B cell (primary cell): ENCODE data around the gene KCNJ18.
"Not testable (repeated sequence)": the region's sequence is repeated elsewhere in the genome, so short reads cannot be mapped to it uniquely, and the experiment has no call there.

ENCODE experiments used
- EZH2 ChIP-seq: IDR thresholded peaks from 2 replicates; pipeline ENCODE4 v1.6.1; 2012; ENCODE audit warnings: borderline replicate concordance, low read depth, mild to moderate bottlenecking, moderate library complexity, low read length; ENCODE audit not compliant: insufficient read depth, poor library complexity, severe bottlenecking
- TF ChIP-seq, protein P1 (sequence below): fragments of 200-600 bp; IDR thresholded peaks from one replicate; pipeline ENCODE4 v1.8.0; 2022; ENCODE audit warnings: antibody characterized with exemption, mild to moderate bottlenecking

DNA sequence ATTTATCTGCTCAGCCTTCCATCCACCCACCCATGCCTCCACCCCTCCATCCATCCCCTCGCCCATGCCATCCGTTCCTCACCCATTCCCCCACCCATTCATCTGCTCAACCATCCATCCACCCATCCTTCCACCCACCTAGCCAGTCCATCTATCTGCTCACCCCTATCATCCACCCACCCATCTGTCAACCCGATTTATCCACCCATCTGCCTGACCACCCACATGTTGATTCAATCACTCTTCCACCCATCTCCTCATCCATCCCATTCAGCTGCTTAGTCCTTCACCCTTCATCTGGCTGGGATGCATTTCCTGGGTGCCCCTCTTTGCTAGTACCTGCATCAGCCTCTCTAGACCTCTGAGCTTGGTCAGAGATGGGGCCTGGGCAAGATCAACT is 3.9 kb downstream of the KCNJ18 start:
- TF ChIP-seq EZH2 = not testable (repeated sequence)
- TF ChIP-seq, protein P1, sequence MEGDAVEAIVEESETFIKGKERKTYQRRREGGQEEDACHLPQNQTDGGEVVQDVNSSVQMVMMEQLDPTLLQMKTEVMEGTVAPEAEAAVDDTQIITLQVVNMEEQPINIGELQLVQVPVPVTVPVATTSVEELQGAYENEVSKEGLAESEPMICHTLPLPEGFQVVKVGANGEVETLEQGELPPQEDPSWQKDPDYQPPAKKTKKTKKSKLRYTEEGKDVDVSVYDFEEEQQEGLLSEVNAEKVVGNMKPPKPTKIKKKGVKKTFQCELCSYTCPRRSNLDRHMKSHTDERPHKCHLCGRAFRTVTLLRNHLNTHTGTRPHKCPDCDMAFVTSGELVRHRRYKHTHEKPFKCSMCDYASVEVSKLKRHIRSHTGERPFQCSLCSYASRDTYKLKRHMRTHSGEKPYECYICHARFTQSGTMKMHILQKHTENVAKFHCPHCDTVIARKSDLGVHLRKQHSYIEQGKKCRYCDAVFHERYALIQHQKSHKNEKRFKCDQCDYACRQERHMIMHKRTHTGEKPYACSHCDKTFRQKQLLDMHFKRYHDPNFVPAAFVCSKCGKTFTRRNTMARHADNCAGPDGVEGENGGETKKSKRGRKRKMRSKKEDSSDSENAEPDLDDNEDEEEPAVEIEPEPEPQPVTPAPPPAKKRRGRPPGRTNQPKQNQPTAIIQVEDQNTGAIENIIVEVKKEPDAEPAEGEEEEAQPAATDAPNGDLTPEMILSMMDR = not testable (repeated sequence)
